Suprapubic skin (tissue), 3 donors: ENCODE results near the gene GAPVD1.

Source experiments
- POLR2A ChIP-seq, 2 donors: fragments of 450-650 bp; IDR thresholded peaks; one replicate each; pipeline ENCODE4 v1.6.1; 2017; ENCODE audit warnings: antibody characterized with exemption in 2 of 2, mild to moderate bottlenecking in 2 of 2, moderate library complexity in 2 of 2
- TF ChIP-seq, protein P1 (sequence below), 2 donors: fragments of 200-600 bp in 1 of 2; fragments of 450-650 bp in 1 of 2; sonication (generic) in 1 of 2; IDR thresholded peaks; one replicate each; pipeline ENCODE4 v1.5.1; 2016 to 2019; ENCODE audit warnings: antibody characterized with exemption in 2 of 2, mild to moderate bottlenecking in 1 of 2, moderate library complexity in 1 of 2

DNA sequence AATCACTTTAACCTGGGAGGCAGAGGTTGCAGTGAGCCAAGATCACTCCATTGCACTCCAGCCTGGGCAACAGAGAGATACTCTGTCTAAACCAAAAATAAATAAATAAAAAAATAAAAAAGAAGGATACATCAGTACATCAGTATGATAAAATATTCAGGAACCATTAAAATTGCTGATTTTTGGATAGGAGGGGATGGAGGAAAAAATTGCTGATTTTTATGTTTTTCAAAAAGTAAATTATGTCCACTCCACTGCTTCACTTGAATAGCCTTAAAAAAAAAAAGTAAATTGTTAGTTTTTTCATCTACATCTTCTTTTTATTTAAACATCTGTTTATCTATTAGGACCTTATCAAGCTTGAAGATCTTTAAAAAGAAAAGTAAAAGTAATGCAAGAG lies 7.4 kb upstream of the GAPVD1 start:
- no peak for TF ChIP-seq POLR2A (IDR thresholded peaks at IDR 0.05)
- TF ChIP-seq, protein P1, sequence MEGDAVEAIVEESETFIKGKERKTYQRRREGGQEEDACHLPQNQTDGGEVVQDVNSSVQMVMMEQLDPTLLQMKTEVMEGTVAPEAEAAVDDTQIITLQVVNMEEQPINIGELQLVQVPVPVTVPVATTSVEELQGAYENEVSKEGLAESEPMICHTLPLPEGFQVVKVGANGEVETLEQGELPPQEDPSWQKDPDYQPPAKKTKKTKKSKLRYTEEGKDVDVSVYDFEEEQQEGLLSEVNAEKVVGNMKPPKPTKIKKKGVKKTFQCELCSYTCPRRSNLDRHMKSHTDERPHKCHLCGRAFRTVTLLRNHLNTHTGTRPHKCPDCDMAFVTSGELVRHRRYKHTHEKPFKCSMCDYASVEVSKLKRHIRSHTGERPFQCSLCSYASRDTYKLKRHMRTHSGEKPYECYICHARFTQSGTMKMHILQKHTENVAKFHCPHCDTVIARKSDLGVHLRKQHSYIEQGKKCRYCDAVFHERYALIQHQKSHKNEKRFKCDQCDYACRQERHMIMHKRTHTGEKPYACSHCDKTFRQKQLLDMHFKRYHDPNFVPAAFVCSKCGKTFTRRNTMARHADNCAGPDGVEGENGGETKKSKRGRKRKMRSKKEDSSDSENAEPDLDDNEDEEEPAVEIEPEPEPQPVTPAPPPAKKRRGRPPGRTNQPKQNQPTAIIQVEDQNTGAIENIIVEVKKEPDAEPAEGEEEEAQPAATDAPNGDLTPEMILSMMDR (IDR thresholded peaks at IDR 0.05): no peak
